ENCODE results near the gene FIZ1.

DNA sequence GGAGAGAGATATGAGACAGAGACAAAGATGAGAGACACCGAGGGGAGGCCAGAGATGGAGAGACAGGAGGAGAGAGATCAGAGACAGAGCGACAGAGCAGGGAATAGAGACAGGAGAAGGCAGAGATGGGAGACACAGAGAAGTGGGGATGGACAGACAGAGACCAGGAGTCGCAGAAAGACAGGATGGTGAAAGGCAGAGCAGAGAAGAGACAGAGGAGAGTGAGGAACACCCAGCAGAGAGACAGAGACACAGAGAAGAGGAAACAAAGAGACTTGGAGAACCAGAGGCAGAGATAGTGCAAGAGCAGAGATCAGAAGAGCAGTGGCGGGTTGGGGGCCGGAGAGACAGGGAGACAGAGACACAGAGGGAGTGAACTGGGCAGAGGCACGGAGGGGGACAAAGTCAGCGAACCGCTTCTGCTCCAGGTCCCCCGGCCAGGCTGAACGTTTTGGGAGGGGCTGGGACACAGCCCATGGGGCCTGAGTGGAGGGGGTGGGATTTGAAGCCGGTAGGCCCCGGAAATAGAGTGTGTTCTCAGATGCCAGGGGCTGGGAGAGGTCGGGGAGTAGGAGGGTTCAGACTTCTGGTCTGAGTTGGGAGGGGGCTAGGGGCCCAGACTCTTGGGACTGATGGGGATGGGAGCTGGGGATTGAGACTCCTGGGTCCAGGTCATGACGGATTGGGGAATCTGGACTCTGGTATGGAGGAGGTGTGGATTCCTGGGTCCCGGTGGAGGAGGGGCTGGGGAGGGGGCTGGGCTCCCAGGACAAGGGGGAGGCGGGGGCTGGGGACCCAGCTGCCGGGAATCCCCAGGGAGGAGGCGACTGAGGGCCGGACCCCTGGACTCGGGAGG, 19.3 kb downstream of the FIZ1 start:
- no peak for TF ChIP-seq EZH2 (IDR thresholded peaks at IDR 0.05; ENCODE audit: borderline replicate concordance, low read depth, low read length, poor library complexity, severe bottlenecking)
- TF ChIP-seq, protein P1, sequence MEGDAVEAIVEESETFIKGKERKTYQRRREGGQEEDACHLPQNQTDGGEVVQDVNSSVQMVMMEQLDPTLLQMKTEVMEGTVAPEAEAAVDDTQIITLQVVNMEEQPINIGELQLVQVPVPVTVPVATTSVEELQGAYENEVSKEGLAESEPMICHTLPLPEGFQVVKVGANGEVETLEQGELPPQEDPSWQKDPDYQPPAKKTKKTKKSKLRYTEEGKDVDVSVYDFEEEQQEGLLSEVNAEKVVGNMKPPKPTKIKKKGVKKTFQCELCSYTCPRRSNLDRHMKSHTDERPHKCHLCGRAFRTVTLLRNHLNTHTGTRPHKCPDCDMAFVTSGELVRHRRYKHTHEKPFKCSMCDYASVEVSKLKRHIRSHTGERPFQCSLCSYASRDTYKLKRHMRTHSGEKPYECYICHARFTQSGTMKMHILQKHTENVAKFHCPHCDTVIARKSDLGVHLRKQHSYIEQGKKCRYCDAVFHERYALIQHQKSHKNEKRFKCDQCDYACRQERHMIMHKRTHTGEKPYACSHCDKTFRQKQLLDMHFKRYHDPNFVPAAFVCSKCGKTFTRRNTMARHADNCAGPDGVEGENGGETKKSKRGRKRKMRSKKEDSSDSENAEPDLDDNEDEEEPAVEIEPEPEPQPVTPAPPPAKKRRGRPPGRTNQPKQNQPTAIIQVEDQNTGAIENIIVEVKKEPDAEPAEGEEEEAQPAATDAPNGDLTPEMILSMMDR (conservative IDR thresholded peaks at IDR 0.05; ENCODE audit: low read depth, low read length), result no peak

Measured in A673 (cell line).